Fibroblast of skin of left quadriceps (primary cell): ENCODE measurements around the gene ZNF469.
"Not testable (repeated sequence)": the region's sequence is repeated elsewhere in the genome, so short reads cannot be mapped to it uniquely, and the experiment has no call there.

Experiments used
- DNase-seq, 2 experiments: peaks; one replicate each; pipeline ENCODE4 v3.0.0-alpha.2; 2013; ENCODE audit warnings: low read depth in 2 of 2

Gene ZNF469

GRCh38 chr16:88408561-88409142 lies 25.9 kb downstream of the ZNF469 start:
- DNase-seq = no peak

- DNase-seq = no peak
Measured at GRCh38 chr16:88409296-88410065, 26.7 kb downstream of the ZNF469 start.

GRCh38 chr16:88410297-88410968 lies 27.7 kb downstream of the ZNF469 start:
- DNase-seq = not testable (repeated sequence)

GRCh38 chr16:88411951-88412576 lies 29.3 kb downstream of the ZNF469 start:
- no peak for DNase-seq

- no peak for DNase-seq
Measured at GRCh38 chr16:88412766-88413165, 30.0 kb downstream of the ZNF469 start.

GRCh38 chr16:88413231-88413630 lies 30.5 kb downstream of the ZNF469 start:
- no peak for DNase-seq

- DNase-seq = no peak
Measured at GRCh38 chr16:88413631-88414030, 30.9 kb downstream of the ZNF469 start.

GRCh38 chr16:88414521-88415380 lies 32.0 kb downstream of the ZNF469 start:
- DNase-seq = no peak

GRCh38 chr16:88415381-88415705 lies 32.6 kb downstream of the ZNF469 start:
- DNase-seq = no peak

GRCh38 chr16:88415713-88416323 lies 33.1 kb downstream of the ZNF469 start:
- DNase-seq = no peak

- DNase-seq = no peak
Measured at GRCh38 chr16:88416686-88417085, 33.9 kb downstream of the ZNF469 start.

GRCh38 chr16:88417684-88418476 lies 35.1 kb downstream of the ZNF469 start:
- no peak for DNase-seq

- no peak for DNase-seq
Measured at GRCh38 chr16:88418869-88419268, 36.1 kb downstream of the ZNF469 start.

GRCh38 chr16:88419790-88420189 lies 37.0 kb downstream of the ZNF469 start:
- no peak for DNase-seq

- DNase-seq = no peak
Measured at GRCh38 chr16:88420496-88420895, 37.7 kb downstream of the ZNF469 start.

GRCh38 chr16:88421301-88421700 lies 38.5 kb downstream of the ZNF469 start:
- DNase-seq = no peak

GRCh38 chr16:88421871-88422433 lies 39.2 kb downstream of the ZNF469 start:
- DNase-seq = no peak

GRCh38 chr16:88422733-88423447 lies 40.1 kb downstream of the ZNF469 start:
- DNase-seq = no peak

GRCh38 chr16:88423448-88423850 lies 40.7 kb downstream of the ZNF469 start:
- no peak for DNase-seq
